ENCODE measurements around the gene MCCC1.

The MCCC1 gene

DNA sequence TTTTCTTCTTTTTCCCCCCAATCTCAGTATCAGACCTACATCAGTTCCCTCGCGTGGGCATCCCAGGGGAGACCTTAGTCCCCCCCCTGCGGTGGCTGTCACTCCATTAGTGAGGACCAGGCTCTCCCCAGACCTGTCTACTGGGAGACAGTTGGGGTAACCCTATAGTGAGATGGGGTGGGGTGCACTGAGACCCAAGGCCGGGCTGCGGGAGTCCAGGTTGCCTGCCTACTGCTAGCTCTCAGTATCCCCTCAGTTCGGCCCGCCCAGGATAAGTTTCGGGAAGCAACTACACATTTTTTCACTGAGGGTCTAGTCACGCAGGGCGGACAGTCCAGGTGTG is 118.3 kb downstream of the MCCC1 start:
- no peak for TF ChIP-seq ZFX (IDR thresholded peaks at IDR 0.05; ENCODE audit: borderline replicate concordance)
- TF ChIP-seq, protein P1, sequence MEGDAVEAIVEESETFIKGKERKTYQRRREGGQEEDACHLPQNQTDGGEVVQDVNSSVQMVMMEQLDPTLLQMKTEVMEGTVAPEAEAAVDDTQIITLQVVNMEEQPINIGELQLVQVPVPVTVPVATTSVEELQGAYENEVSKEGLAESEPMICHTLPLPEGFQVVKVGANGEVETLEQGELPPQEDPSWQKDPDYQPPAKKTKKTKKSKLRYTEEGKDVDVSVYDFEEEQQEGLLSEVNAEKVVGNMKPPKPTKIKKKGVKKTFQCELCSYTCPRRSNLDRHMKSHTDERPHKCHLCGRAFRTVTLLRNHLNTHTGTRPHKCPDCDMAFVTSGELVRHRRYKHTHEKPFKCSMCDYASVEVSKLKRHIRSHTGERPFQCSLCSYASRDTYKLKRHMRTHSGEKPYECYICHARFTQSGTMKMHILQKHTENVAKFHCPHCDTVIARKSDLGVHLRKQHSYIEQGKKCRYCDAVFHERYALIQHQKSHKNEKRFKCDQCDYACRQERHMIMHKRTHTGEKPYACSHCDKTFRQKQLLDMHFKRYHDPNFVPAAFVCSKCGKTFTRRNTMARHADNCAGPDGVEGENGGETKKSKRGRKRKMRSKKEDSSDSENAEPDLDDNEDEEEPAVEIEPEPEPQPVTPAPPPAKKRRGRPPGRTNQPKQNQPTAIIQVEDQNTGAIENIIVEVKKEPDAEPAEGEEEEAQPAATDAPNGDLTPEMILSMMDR (IDR thresholded peaks at IDR 0.05) = no peak
- no peak overlapping the region for H3K27ac ChIP-seq

DNA sequence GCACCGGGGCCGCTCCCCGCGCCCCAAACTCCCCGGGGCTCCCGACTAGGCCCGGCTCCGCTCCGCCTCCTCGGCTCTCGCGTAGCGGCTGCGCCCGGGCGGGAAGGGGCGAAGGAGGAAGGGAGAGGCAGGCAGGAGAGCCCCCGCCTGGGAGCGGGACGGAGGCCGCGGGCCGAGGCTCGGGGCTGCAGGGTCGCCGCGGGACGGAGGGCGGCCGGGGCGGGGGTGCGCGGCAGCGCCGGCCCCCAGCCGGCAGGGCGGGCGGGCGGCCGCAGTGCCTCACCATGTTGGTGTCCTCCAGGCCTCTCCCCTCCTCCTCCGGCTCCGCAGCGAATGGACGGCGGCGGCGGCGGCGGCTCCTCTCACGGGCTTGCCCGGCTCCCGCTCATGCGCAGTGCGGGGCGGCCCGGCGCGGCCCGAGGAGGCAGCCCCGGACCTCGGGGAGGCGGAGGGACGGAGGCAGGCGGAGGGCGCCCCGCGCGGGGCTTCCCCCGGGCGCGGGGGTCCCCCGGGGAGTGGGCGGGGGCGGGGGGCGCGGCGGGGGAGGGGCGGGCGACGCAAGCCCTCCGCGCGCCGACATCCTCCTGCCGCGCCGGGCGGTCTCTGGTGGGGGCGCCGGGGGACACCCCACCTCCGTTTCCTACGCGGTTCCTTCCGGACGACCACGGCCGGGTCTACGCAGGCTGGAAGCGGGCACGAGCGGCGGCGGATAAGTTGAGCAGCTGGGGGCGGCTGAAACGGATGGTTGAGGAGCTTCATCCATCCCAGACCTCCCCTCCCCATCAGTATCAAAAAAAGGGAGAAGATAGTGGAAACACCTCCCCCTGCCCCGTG is 118.9 kb downstream of the MCCC1 start, which contains the start of gene DCUN1D1:
Gene DCUN1D1, minus strand, starts transcription at position 335 of the 834 bp plus-strand sequence. Its CDS starts 49 bp downstream, at position 286.
- TF ChIP-seq, protein P1 (IDR thresholded peaks at IDR 0.05) = no peak
- TF ChIP-seq ZFX (IDR thresholded peaks at IDR 0.05; ENCODE audit: borderline replicate concordance) = no peak

GRCh38 chr3:182979674-182980191 is 119.6 kb downstream of the MCCC1 start:
- peak overlapping the region; percentile 56 for H3K27ac ChIP-seq
- TF ChIP-seq, protein P1 (IDR thresholded peaks at IDR 0.05) = no peak
- TF ChIP-seq ZFX (IDR thresholded peaks at IDR 0.05; ENCODE audit: borderline replicate concordance) = no peak

More for the DNA sequence above, 118.9 kb downstream of the MCCC1 start, which contains the start of gene DCUN1D1:
- peak within 1 kb of the TSS; percentile 56 for H3K27ac ChIP-seq

DNA sequence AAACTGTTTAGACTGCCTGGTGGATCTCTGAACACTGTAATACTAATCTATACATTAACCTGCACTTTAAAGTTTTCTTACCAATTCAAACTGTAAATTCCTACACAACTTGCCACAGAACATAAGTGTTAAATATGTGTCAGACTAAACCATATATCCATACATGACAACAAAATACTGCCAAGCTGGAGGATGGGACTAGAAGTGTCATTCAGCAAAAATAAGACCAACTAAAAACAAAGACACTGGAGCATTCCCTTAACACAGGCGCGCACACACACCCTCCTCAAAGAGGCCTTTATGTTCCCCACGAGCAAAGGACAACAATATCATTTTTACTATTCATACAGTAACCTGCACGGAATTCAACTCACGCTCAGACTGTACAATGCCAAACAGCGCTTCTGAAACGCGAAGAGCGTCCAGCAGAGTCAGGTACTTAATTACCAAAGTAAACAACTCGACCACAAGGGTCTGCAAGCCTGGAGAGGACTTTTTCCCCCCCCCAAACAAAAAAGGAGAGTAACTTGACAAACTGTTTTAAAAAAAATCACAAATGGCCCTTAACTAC is 120.1 kb downstream of the MCCC1 start:
- no peak overlapping the region for H3K27ac ChIP-seq
- TF ChIP-seq, protein P1 (IDR thresholded peaks at IDR 0.05) = no peak
- no peak for TF ChIP-seq ZFX (IDR thresholded peaks at IDR 0.05; ENCODE audit: borderline replicate concordance)

GRCh38 chr3:182978387-182978786 is 120.9 kb downstream of the MCCC1 start:
- H3K27ac ChIP-seq = no peak overlapping the region
- TF ChIP-seq, protein P1 (IDR thresholded peaks at IDR 0.05) = no peak
- no peak for TF ChIP-seq ZFX (IDR thresholded peaks at IDR 0.05; ENCODE audit: borderline replicate concordance)

GRCh38 chr3:182973047-182973446 is 126.2 kb downstream of the MCCC1 start:
- H3K27ac ChIP-seq = no peak overlapping the region
- TF ChIP-seq, protein P1 (IDR thresholded peaks at IDR 0.05) = no peak
- no peak for TF ChIP-seq ZFX (IDR thresholded peaks at IDR 0.05; ENCODE audit: borderline replicate concordance)

DNA sequence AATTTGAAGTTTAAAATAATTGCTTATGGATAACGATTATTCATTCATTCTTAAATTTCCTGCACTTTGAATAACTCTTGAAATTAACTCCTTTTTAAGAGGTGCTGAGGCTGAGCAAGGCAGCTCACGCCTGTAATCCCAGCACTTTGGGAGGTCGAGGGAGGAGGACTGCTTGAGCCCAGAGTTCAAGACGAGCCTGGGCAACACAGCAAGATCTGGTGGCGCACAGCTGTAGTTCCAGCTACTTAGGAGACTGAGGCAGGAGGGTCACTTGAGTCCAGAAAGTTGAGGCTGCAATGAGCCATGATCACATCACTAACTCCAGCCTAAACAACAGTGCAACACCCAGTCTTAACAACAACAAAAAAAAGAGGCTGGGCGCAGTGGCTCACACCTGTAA is 126.9 kb downstream of the MCCC1 start:
- H3K27ac ChIP-seq = no peak overlapping the region
- TF ChIP-seq ZFX (IDR thresholded peaks at IDR 0.05; ENCODE audit: borderline replicate concordance) = no peak
- TF ChIP-seq, protein P1 (IDR thresholded peaks at IDR 0.05) = no peak

Data from 22Rv1 (cell line).